Trophoblast cell (in vitro differentiated cells and primary cell): ENCODE measurements around the gene LGR4.
A peak's percentile ranks its signal among the peaks of the same experiment; 100 is the strongest.

Experiments used
- DNase-seq, 2 donors: peaks; one replicate each; pipeline ENCODE4 v3.0.0-alpha.2; 2016
- H2AFZ ChIP-seq: 2 replicates; pipeline ENCODE4 v1.6.1; 2013; ENCODE audit warnings: low read length, moderate library complexity, mild to moderate bottlenecking; ENCODE audit not compliant: insufficient read depth, poor library complexity
- H2AK5ac ChIP-seq: 2 replicates; pipeline ENCODE4 v1.6.1; 2013; ENCODE audit warnings: mild to moderate bottlenecking, low read length
- H2BK120ac ChIP-seq: 2 replicates; pipeline ENCODE4 v1.6.1; 2013; ENCODE audit warnings: low read length, mild to moderate bottlenecking, moderate library complexity; ENCODE audit not compliant: insufficient read depth, poor library complexity
- H2BK12ac ChIP-seq: 2 replicates; pipeline ENCODE4 v1.6.1; 2013; ENCODE audit warnings: mild to moderate bottlenecking, low read length, moderate library complexity
- H2BK5ac ChIP-seq: 2 replicates; pipeline ENCODE4 v1.6.1; 2013; ENCODE audit warnings: low read length, low read depth, moderate library complexity, mild to moderate bottlenecking; ENCODE audit not compliant: poor library complexity
- H3K14ac ChIP-seq: 2 replicates; pipeline ENCODE4 v1.6.1; 2013; ENCODE audit warnings: mild to moderate bottlenecking, low read length
- H3K18ac ChIP-seq: 2 replicates; pipeline ENCODE4 v1.6.1; 2013; ENCODE audit warnings: mild to moderate bottlenecking, low read length
- H3K23ac ChIP-seq: 2 replicates; pipeline ENCODE4 v1.6.1; 2013; ENCODE audit warnings: low read length
- H3K27ac ChIP-seq: 2 replicates; pipeline ENCODE4 v1.5.1; 2013; ENCODE audit warnings: low read depth, mild to moderate bottlenecking, inconsistent platforms, low read length, moderate library complexity
- H3K27me3 ChIP-seq: 2 replicates; pipeline ENCODE4 v1.6.1; 2013; ENCODE audit warnings: inconsistent platforms, mild to moderate bottlenecking, low read length, moderate library complexity; ENCODE audit not compliant: insufficient read depth
- H3K36me3 ChIP-seq, 2 experiments: 1 replicate in 1 of 2; 2 replicates in 1 of 2; pipeline ENCODE4 v1.6.1; 2013; ENCODE audit warnings: low read length in 2 of 2, mild to moderate bottlenecking in 2 of 2, moderate library complexity in 1 of 2; ENCODE audit not compliant: insufficient read depth in 2 of 2, control insufficient read depth in 1 of 2
- H3K4ac ChIP-seq: 2 replicates; pipeline ENCODE4 v1.6.1; 2013; ENCODE audit warnings: low read depth, mild to moderate bottlenecking, low read length, moderate library complexity
- H3K4me1 ChIP-seq, 2 experiments: 1 replicate in 1 of 2; 2 replicates in 1 of 2; pipeline ENCODE4 v1.6.1; 2013; ENCODE audit warnings: low read length in 2 of 2, mild to moderate bottlenecking in 2 of 2, moderate library complexity in 1 of 2; ENCODE audit not compliant: insufficient read depth in 2 of 2, control insufficient read depth in 1 of 2
- H3K4me2 ChIP-seq: 2 replicates; pipeline ENCODE4 v1.6.1; 2013; ENCODE audit warnings: inconsistent platforms, mild to moderate bottlenecking, low read length, moderate library complexity
- H3K4me3 ChIP-seq: 2 replicates; pipeline ENCODE4 v1.5.1; 2013; ENCODE audit warnings: mild to moderate bottlenecking, low read depth, low read length, inconsistent platforms
- H3K79me1 ChIP-seq: one replicate; pipeline ENCODE4 v1.6.1; 2013; ENCODE audit warnings: low read length
- H3K79me2 ChIP-seq: 2 replicates; pipeline ENCODE4 v1.6.1; 2013; ENCODE audit warnings: low read length, mild to moderate bottlenecking; ENCODE audit not compliant: control insufficient read depth, insufficient read depth, poor library complexity
- H3K9ac ChIP-seq: 2 replicates; pipeline ENCODE4 v1.6.1; 2013; ENCODE audit warnings: mild to moderate bottlenecking, low read length
- H3K9me3 ChIP-seq: 2 replicates; pipeline ENCODE4 v1.6.1; 2013; ENCODE audit warnings: low read depth, mild to moderate bottlenecking, control low read depth, inconsistent platforms, low read length; ENCODE audit not compliant: insufficient read depth
- H4K12ac ChIP-seq: 2 replicates; pipeline ENCODE4 v1.6.1; 2013; ENCODE audit warnings: low read depth, mild to moderate bottlenecking, low read length, moderate library complexity
- H4K8ac ChIP-seq: 2 replicates; pipeline ENCODE4 v1.6.1; 2013; ENCODE audit warnings: low read depth, mild to moderate bottlenecking, low read length, moderate library complexity
- H4K91ac ChIP-seq: one replicate; pipeline ENCODE4 v1.6.1; 2013; ENCODE audit warnings: low read depth, mild to moderate bottlenecking, low read length, moderate library complexity
- WGBS: extraction: QIAGEN DNeasy Blood & Tissue Kit; methylation state at CpG from one replicate; pipeline ENCODE4 v1.1.7; 2013; ENCODE audit warnings: missing lambda C conversion rate; ENCODE audit not compliant: insufficient read length, insufficient coverage; ENCODE audit errors: extremely low coverage; 5-methylcytosine and 5-hydroxymethylcytosine counted together

Gene LGR4

DNA sequence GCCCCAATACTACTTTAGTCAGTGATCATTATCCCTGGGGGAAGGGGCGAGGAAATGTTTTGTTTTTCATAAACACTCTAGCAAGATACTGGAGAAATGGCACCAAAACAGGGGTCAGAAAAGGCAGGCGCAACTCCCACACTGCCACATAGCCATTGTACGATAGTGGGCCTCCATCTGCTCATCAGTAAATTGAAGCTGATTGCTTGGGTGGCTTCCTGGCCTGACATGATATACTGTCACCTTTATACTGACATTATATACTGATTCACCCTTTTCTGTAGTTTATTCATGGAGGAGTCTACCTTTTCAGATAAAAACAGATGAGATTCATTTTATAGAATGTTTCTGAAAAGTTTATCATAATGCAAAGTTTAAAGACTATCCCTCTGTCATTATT, 57.9 kb downstream of the LGR4 start:
- H3K36me3 ChIP-seq = peaks cover 0 to 2% of the 10 kb centered on the region in 2 experiments
- no peaks in the 10 kb centered on the region for H3K79me2 ChIP-seq
- no peak overlapping the region for H2BK5ac ChIP-seq
- DNase-seq = no peak
- no peak overlapping the region for H3K4me2 ChIP-seq
- H2BK12ac ChIP-seq = no peak overlapping the region
- H3K4ac ChIP-seq = no peak overlapping the region
- no peak overlapping the region for H3K9ac ChIP-seq
- no peak overlapping the region for H4K8ac ChIP-seq
- no CpG with 5 or more reads among the region's 3 CpGs for WGBS
- peaks cover 2% of the 10 kb centered on the region for H3K79me1 ChIP-seq
- no peaks in the 10 kb centered on the region for H3K27me3 ChIP-seq
- H3K4me1 ChIP-seq = peaks cover 2 to 9% of the 10 kb centered on the region in 2 experiments
- H4K12ac ChIP-seq = no peak overlapping the region
- no peak overlapping the region for H3K23ac ChIP-seq
- H3K27ac ChIP-seq = no peak overlapping the region
- H2BK120ac ChIP-seq = no peak overlapping the region
- H3K9me3 ChIP-seq = no peaks in the 10 kb centered on the region
- no peak overlapping the region for H4K91ac ChIP-seq
- no peak overlapping the region for H2AK5ac ChIP-seq
- no peak overlapping the region for H3K14ac ChIP-seq
- H3K18ac ChIP-seq = peak overlapping the region; percentile 93
- no peak overlapping the region for H3K4me3 ChIP-seq
- H2AFZ ChIP-seq = no peak overlapping the region

GRCh38 chr11:27413218-27413617, 59.4 kb downstream of the LGR4 start:
- H3K4me1 ChIP-seq = peaks cover 2 to 7% of the 10 kb centered on the region in 2 experiments
- H2BK12ac ChIP-seq = no peak overlapping the region
- H2AK5ac ChIP-seq = no peak overlapping the region
- H3K4me2 ChIP-seq = no peak overlapping the region
- no peak overlapping the region for H4K12ac ChIP-seq
- no peaks in the 10 kb centered on the region for H3K27me3 ChIP-seq
- peaks cover 0 to 2% of the 10 kb centered on the region in 2 experiments for H3K36me3 ChIP-seq
- H3K79me1 ChIP-seq = peaks cover 2% of the 10 kb centered on the region
- no peak overlapping the region for H3K14ac ChIP-seq
- no peak overlapping the region for H3K27ac ChIP-seq
- H2BK120ac ChIP-seq = peak overlapping the region; percentile 76
- no peak overlapping the region for H4K8ac ChIP-seq
- H3K4ac ChIP-seq = peak overlapping the region; percentile 55
- no peak overlapping the region for H2AFZ ChIP-seq
- H3K18ac ChIP-seq = no peak overlapping the region
- no CpG with 5 or more reads among the region's 5 CpGs for WGBS
- H2BK5ac ChIP-seq = peak overlapping the region; percentile 14
- no peaks in the 10 kb centered on the region for H3K9me3 ChIP-seq
- H4K91ac ChIP-seq = no peak overlapping the region
- H3K79me2 ChIP-seq = no peaks in the 10 kb centered on the region
- H3K9ac ChIP-seq = no peak overlapping the region
- no peak overlapping the region for H3K23ac ChIP-seq
- no peak overlapping the region for H3K4me3 ChIP-seq
- DNase-seq = no peak

- Histone ChIP-seq H3K18ac (no peak overlapping the region), H3K4me3 (no peak overlapping the region), H3K23ac (no peak overlapping the region), H3K27ac (no peak overlapping the region), H3K14ac (no peak overlapping the region), H3K79me2 (no peaks in the 10 kb centered on the region), H2BK120ac (no peak overlapping the region), H2BK5ac (no peak overlapping the region), H4K91ac (no peak overlapping the region), H3K36me3 (peaks cover 0 to 2% of the 10 kb centered on the region in 2 experiments), H2BK12ac (no peak overlapping the region), H3K4me2 (no peak overlapping the region), H3K79me1 (peaks cover 2% of the 10 kb centered on the region), H3K4me1 (peaks cover 2 to 7% of the 10 kb centered on the region in 2 experiments), H3K27me3 (no peaks in the 10 kb centered on the region), H2AFZ (no peak overlapping the region), H4K8ac (no peak overlapping the region), H2AK5ac (no peak overlapping the region), H4K12ac (no peak overlapping the region), H3K9ac (no peak overlapping the region), H3K9me3 (no peaks in the 10 kb centered on the region), H3K4ac (no peak overlapping the region)
- no peak for DNase-seq
These were observed 60.3 kb downstream of the LGR4 start for GRCh38 chr11:27412192-27412691.

- no peak overlapping the region for H3K18ac ChIP-seq
- H2BK5ac ChIP-seq = no peak overlapping the region
These were observed 61.3 kb downstream of the LGR4 start for GRCh38 chr11:27411328-27411727.

More at GRCh38 chr11:27411328-27411727, 61.3 kb downstream of the LGR4 start:
- Histone ChIP-seq H4K91ac (no peak overlapping the region), H3K4me2 (no peak overlapping the region), H3K4me1 (peaks cover under 1 to 5% of the 10 kb centered on the region in 2 experiments), H3K4me3 (no peak overlapping the region), H3K79me2 (no peaks in the 10 kb centered on the region), H2AFZ (no peak overlapping the region), H3K9me3 (no peaks in the 10 kb centered on the region), H2AK5ac (no peak overlapping the region), H4K12ac (no peak overlapping the region), H2BK120ac (no peak overlapping the region), H3K9ac (no peak overlapping the region), H3K14ac (no peak overlapping the region), H2BK12ac (no peak overlapping the region), H3K79me1 (peaks cover 1% of the 10 kb centered on the region), H3K23ac (no peak overlapping the region), H3K27me3 (no peaks in the 10 kb centered on the region), H3K36me3 (peaks cover 0 to 2% of the 10 kb centered on the region in 2 experiments), H3K4ac (no peak overlapping the region), H3K27ac (no peak overlapping the region), H4K8ac (no peak overlapping the region)
- no peak for DNase-seq
